ENCODE measurements around the gene CORO6.

The CORO6 gene

GRCh38 chr17:29630630-29631193 is 8.0 kb upstream of the CORO6 start:
- DNase-seq (ENCODE audit: low read depth) = no peak

- DNase-seq (ENCODE audit: low read depth) = no peak
Measured at GRCh38 chr17:29629839-29630238, 7.1 kb upstream of the CORO6 start.

- DNase-seq (ENCODE audit: low read depth) = no peak
Measured at GRCh38 chr17:29628644-29629043, 5.9 kb upstream of the CORO6 start.

- DNase-seq (ENCODE audit: low read depth) = no peak
Measured at GRCh38 chr17:29627951-29628350, 5.2 kb upstream of the CORO6 start.

- no peak for DNase-seq (ENCODE audit: low read depth)
Measured at GRCh38 chr17:29625037-29625750, 2.5 kb upstream of the CORO6 start.

GRCh38 chr17:29624586-29624985 is 1.9 kb upstream of the CORO6 start:
- no peak for DNase-seq (ENCODE audit: low read depth)

GRCh38 chr17:29623283-29623647 is 553 bp upstream of the CORO6 start:
- DNase-seq (ENCODE audit: low read depth) = no peak

- no peak for DNase-seq (ENCODE audit: low read depth)
Measured at GRCh38 chr17:29621751-29622194, 939 bp downstream of the CORO6 start.

- no peak for DNase-seq (ENCODE audit: low read depth)
Measured at GRCh38 chr17:29620779-29621500, 1.8 kb downstream of the CORO6 start.

GRCh38 chr17:29620271-29620670 is 2.4 kb downstream of the CORO6 start:
- DNase-seq (ENCODE audit: low read depth) = no peak

GRCh38 chr17:29619251-29619650 is 3.5 kb downstream of the CORO6 start:
- DNase-seq (ENCODE audit: low read depth) = no peak

- no peak for DNase-seq (ENCODE audit: low read depth)
Measured at GRCh38 chr17:29618272-29619065, 4.2 kb downstream of the CORO6 start.

- DNase-seq (ENCODE audit: low read depth) = no peak
Measured at GRCh38 chr17:29617481-29618271, 5.0 kb downstream of the CORO6 start.

GRCh38 chr17:29617125-29617480 is 5.6 kb downstream of the CORO6 start:
- no peak for DNase-seq (ENCODE audit: low read depth)

- DNase-seq (ENCODE audit: low read depth) = no peak
Measured at GRCh38 chr17:29616300-29617048, 6.2 kb downstream of the CORO6 start.

- DNase-seq (ENCODE audit: low read depth) = no peak
Measured at GRCh38 chr17:29615492-29616299, 7.0 kb downstream of the CORO6 start.

GRCh38 chr17:29615048-29615385 is 7.7 kb downstream of the CORO6 start:
- DNase-seq (ENCODE audit: low read depth) = no peak

GRCh38 chr17:29614349-29615047 is 8.2 kb downstream of the CORO6 start:
- DNase-seq (ENCODE audit: low read depth) = no peak

- no peak for DNase-seq (ENCODE audit: low read depth)
Measured at GRCh38 chr17:29613856-29614255, 8.9 kb downstream of the CORO6 start.

GRCh38 chr17:29613352-29613837 is 9.3 kb downstream of the CORO6 start:
- no peak for DNase-seq (ENCODE audit: low read depth)

All from GM04503 (cell line).